Tibial artery (tissue), 4 donors: ENCODE measurements around the gene SLC5A1.

Source experiments
- DNase-seq, 2 donors: peaks; one replicate each; pipeline ENCODE4 v3.0.0-alpha.2; 2019
- H3K27ac ChIP-seq, 2 donors: fragments of 200-600 bp; sonication (generic) in 1 of 2; 1 replicate in 1 of 2; 2 replicates in 1 of 2; pipeline ENCODE4 v1.5.1; 2018 to 2019; ENCODE audit warnings: mild to moderate bottlenecking in 1 of 2
- H3K27me3 ChIP-seq, 2 donors: fragments of 200-600 bp; sonication (generic) in 1 of 2; one replicate each; pipeline versions ENCODE4 v1.5.1 to v1.6.0; 2016 to 2019
- H3K36me3 ChIP-seq, 3 donors: fragments of 200-600 bp; sonication (generic) in 2 of 3; one replicate each; pipeline ENCODE4 v1.5.1; 2016 to 2019; ENCODE audit warnings: mild to moderate bottlenecking in 2 of 3
- H3K4me1 ChIP-seq, 4 donors: fragments of 200-600 bp; sonication (generic) in 2 of 4; 1 replicate in 3 of 4; 2 replicates in 1 of 4; pipeline ENCODE4 v1.5.1; 2016 to 2019
- H3K4me3 ChIP-seq, 2 donors: fragments of 200-600 bp; sonication (generic) in 1 of 2; 1 replicate in 1 of 2; 2 replicates in 1 of 2; pipeline ENCODE4 v1.5.1; 2018 to 2019; ENCODE audit warnings: mild to moderate bottlenecking in 2 of 2
- H3K9me3 ChIP-seq, 3 donors: fragments of 200-600 bp; sonication (generic) in 1 of 3; one replicate each; pipeline ENCODE4 v1.5.1; 2016 to 2019
- intact Hi-C: fragments of 100-400 bp; cut with DNase I; formaldehyde crosslinking; loops from one replicate; pipeline ENCODE4 v1.15.0; 2023; ENCODE audit warnings: low total_unique reads
- TF ChIP-seq, protein P1 (sequence below), 2 experiments: fragments of 200-600 bp in 1 of 2; fragments of 450-650 bp in 1 of 2; IDR thresholded peaks; one replicate each; pipeline ENCODE4 v1.5.1; 2017 to 2019; ENCODE audit warnings: antibody characterized with exemption in 2 of 2, mild to moderate bottlenecking in 1 of 2, moderate library complexity in 1 of 2

The SLC5A1 gene

DNA sequence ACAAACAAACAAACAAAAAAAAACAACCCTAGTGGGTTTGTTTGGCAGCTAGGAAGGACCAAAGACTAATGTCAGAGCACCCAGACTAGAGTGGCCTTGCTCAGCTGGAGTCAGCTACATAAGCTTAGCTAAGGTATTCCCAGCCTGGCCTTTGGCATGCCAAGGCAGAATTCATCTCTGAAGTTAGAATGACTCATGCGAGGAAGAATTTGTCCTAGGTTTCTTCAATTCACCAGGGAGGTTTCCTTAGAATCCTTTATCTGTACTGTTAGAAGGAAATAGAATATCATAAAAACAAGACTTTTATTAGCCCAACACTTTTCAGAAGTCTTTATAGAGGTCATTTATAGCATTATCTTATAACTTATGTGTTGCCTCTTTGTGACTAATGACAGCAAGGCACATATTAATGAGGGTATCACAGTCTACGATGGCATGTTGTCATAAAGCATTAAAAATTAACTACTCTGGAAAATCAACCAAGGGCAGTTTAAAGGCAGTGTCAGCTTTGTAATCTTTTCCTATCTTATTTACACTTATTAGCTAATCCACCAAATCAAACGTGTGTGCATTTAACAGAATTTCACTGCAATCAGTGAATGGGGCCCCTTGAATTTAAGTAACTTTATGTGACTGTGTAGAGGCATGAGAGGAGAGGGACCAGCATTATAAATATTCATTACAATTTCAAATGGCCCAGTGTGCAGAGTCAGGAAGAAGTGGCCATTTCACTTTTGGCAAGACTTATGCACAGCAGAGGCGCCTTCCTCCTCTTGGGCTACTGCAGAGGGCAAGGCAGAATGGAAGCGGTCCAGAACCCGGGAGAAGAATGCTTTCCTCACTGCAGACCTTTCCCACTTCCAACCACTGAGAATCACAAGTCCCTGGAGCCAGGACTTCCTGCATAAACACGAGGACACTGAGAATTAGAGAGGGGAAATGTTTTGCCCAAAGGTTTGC lies 36.3 kb downstream of the SLC5A1 start:
- Histone ChIP-seq H3K36me3 (no peaks in the 10 kb centered on the region), H3K27ac (no peak overlapping the region), H3K4me3 (no peak overlapping the region), H3K27me3 (peaks cover 0 to 3% of the 10 kb centered on the region in 2 donors), H3K9me3 (no peaks in the 10 kb centered on the region), H3K4me1 (peaks cover 0 to 9% (median 2%) of the 10 kb centered on the region in 4 donors)
- DNase-seq, result no peak
- TF ChIP-seq, protein P1, sequence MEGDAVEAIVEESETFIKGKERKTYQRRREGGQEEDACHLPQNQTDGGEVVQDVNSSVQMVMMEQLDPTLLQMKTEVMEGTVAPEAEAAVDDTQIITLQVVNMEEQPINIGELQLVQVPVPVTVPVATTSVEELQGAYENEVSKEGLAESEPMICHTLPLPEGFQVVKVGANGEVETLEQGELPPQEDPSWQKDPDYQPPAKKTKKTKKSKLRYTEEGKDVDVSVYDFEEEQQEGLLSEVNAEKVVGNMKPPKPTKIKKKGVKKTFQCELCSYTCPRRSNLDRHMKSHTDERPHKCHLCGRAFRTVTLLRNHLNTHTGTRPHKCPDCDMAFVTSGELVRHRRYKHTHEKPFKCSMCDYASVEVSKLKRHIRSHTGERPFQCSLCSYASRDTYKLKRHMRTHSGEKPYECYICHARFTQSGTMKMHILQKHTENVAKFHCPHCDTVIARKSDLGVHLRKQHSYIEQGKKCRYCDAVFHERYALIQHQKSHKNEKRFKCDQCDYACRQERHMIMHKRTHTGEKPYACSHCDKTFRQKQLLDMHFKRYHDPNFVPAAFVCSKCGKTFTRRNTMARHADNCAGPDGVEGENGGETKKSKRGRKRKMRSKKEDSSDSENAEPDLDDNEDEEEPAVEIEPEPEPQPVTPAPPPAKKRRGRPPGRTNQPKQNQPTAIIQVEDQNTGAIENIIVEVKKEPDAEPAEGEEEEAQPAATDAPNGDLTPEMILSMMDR (IDR thresholded peaks at IDR 0.05), result no peak
- intact Hi-C loops, result no loop called here

- H3K27ac ChIP-seq, result no peak overlapping the region
- no peaks in the 10 kb centered on the region for H3K9me3 ChIP-seq
- H3K27me3 ChIP-seq, result peaks cover 0 to 5% of the 10 kb centered on the region in 2 donors
- TF ChIP-seq, protein P1 (IDR thresholded peaks at IDR 0.05), result peak in 1 of 2 experiments; percentile 20
- no peak for DNase-seq
- H3K4me1 ChIP-seq, result peaks cover 0 to 9% (median 2%) of the 10 kb centered on the region in 4 donors
- H3K36me3 ChIP-seq, result no peaks in the 10 kb centered on the region
- intact Hi-C loops, result no loop called here
- no peak overlapping the region for H3K4me3 ChIP-seq
These were observed 37.8 kb downstream of the SLC5A1 start for GRCh38 chr22:32080904-32081303.

GRCh38 chr22:32082331-32082730 lies 39.3 kb downstream of the SLC5A1 start:
- no peaks in the 10 kb centered on the region for H3K36me3 ChIP-seq
- H3K4me1 ChIP-seq, result peaks cover 0 to 9% (median 2%) of the 10 kb centered on the region in 4 donors
- TF ChIP-seq, protein P1 (IDR thresholded peaks at IDR 0.05), result no peak
- H3K27ac ChIP-seq, result no peak overlapping the region
- no peak for DNase-seq
- H3K9me3 ChIP-seq, result no peaks in the 10 kb centered on the region
- intact Hi-C loops, result no loop called here
- no peak overlapping the region for H3K4me3 ChIP-seq
- peaks cover 0 to 5% of the 10 kb centered on the region in 2 donors for H3K27me3 ChIP-seq

DNA sequence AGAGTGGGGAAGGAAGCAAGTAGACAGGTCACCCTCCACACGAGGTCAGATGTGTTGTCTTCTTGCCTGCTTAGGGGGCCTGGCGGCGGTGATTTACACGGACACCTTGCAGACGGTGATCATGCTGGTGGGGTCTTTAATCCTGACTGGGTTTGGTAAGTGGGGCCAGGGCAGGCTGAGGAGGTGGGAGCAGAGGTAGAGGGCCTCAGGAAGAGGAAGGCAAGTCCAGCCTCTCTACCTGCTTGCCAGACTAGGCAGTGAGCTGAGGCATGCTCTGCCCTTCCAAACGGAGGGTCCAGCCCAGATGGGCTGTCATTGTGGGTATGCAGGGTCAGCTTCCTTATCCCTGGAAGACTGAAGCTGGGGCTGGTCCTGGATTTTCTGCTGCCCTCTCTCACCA lies 39.9 kb downstream of the SLC5A1 start:
- DNase-seq, result no peak
- intact Hi-C loops, result no loop called here
- Histone ChIP-seq H3K4me3 (no peak overlapping the region), H3K27ac (no peak overlapping the region), H3K27me3 (peaks cover 0 to 5% of the 10 kb centered on the region in 2 donors), H3K36me3 (no peaks in the 10 kb centered on the region), H3K4me1 (peaks cover 0 to 9% (median 2%) of the 10 kb centered on the region in 4 donors), H3K9me3 (no peaks in the 10 kb centered on the region)
- TF ChIP-seq, protein P1 (IDR thresholded peaks at IDR 0.05), result no peak

GRCh38 chr22:32083814-32084213 lies 40.8 kb downstream of the SLC5A1 start:
- peaks cover 0 to 8% (median 2%) of the 10 kb centered on the region in 4 donors for H3K4me1 ChIP-seq
- no peak overlapping the region for H3K4me3 ChIP-seq
- peaks cover 0 to 5% of the 10 kb centered on the region in 2 donors for H3K27me3 ChIP-seq
- no peak for DNase-seq
- intact Hi-C loops, result no loop called here
- no peaks in the 10 kb centered on the region for H3K36me3 ChIP-seq
- no peaks in the 10 kb centered on the region for H3K9me3 ChIP-seq
- TF ChIP-seq, protein P1 (IDR thresholded peaks at IDR 0.05), result no peak
- H3K27ac ChIP-seq, result no peak overlapping the region
